Neural progenitor cell (in vitro differentiated cells): ENCODE data around the gene SLC17A9. TPM values are rescaled to one million over a fixed set of nuclear protein-coding genes. Genes with fewer than 3 reads are reported as not detected.

Experiments
- DNase-seq: peaks from one replicate; pipeline ENCODE4 v3.0.0-alpha.2; 2016; ENCODE audit warnings: low spot score
- H2AFZ ChIP-seq: fragments of 200-600 bp; sonication (generic); replicated peaks from 2 replicates; pipeline ENCODE4 v1.6.1; 2016; ENCODE audit warnings: antibody characterized with exemption
- H3F3A ChIP-seq: fragments of 200-600 bp; sonication (generic); 2 replicates; pipeline ENCODE4 v1.6.1; 2016; ENCODE audit warnings: antibody characterized with exemption, low read depth
- H3K27ac ChIP-seq: fragments of 200-600 bp; sonication (generic); 2 replicates; pipeline ENCODE4 v1.5.1; 2016; ENCODE audit warnings: mild to moderate bottlenecking
- H3K27me3 ChIP-seq: fragments of 200-600 bp; sonication (generic); 2 replicates; pipeline ENCODE4 v1.6.1; 2016; ENCODE audit warnings: mild to moderate bottlenecking, moderate library complexity
- H3K36me3 ChIP-seq: fragments of 200-600 bp; sonication (generic); 2 replicates; pipeline ENCODE4 v1.5.1; 2016
- H3K4me1 ChIP-seq: fragments of 200-600 bp; sonication (generic); 2 replicates; pipeline ENCODE4 v1.6.1; 2016; ENCODE audit warnings: mixed run types
- H3K4me2 ChIP-seq: fragments of 200-600 bp; sonication (generic); 2 replicates; pipeline ENCODE4 v1.6.1; 2016
- H3K4me3 ChIP-seq: fragments of 200-600 bp; sonication (generic); 2 replicates; pipeline ENCODE4 v1.5.1; 2016
- H3K79me2 ChIP-seq: fragments of 200-600 bp; sonication (generic); 2 replicates; pipeline ENCODE4 v1.6.1; 2016; ENCODE audit warnings: low read depth
- H3K9ac ChIP-seq: fragments of 200-600 bp; sonication (generic); 2 replicates; pipeline ENCODE4 v1.6.1; 2016
- H3K9me3 ChIP-seq: fragments of 200-600 bp; sonication (generic); 2 replicates; pipeline ENCODE4 v1.5.1; 2016; ENCODE audit warnings: low read depth
- H4K20me1 ChIP-seq: fragments of 200-600 bp; sonication (generic); 2 replicates; pipeline ENCODE4 v1.6.1; 2016; ENCODE audit warnings: low read depth
- H3K27ac Mint-ChIP-seq: 3 replicates; pipeline ENCODE4 v1.8.0; 2021; ENCODE audit warnings: mixed read lengths
- H3K27me3 Mint-ChIP-seq: 2 replicates; pipeline ENCODE4 v1.8.0; 2022; ENCODE audit warnings: low read depth, mild to moderate bottlenecking, inconsistent platforms, moderate library complexity, mixed read lengths; ENCODE audit not compliant: insufficient read depth
- H3K36me3 Mint-ChIP-seq: 3 replicates; pipeline ENCODE4 v1.8.0; 2021; ENCODE audit warnings: mixed read lengths
- H3K4me1 Mint-ChIP-seq: 3 replicates; pipeline ENCODE4 v1.8.0; 2021; ENCODE audit warnings: mixed read lengths
- H3K4me3 Mint-ChIP-seq: 3 replicates; pipeline ENCODE4 v1.8.0; 2021; ENCODE audit warnings: mild to moderate bottlenecking, moderate library complexity, mixed read lengths
- H3K9me3 Mint-ChIP-seq: 3 replicates; pipeline ENCODE4 v1.8.0; 2020; ENCODE audit warnings: mixed read lengths
- CTCF ChIP-seq: fragments of 200-600 bp; sonication (generic); IDR thresholded peaks from 2 replicates; pipeline ENCODE4 v1.5.1; 2017; ENCODE audit warnings: antibody characterized with exemption, mild to moderate bottlenecking
- EZH2 ChIP-seq: fragments of 200-600 bp; sonication (generic); IDR thresholded peaks from 2 replicates; pipeline ENCODE4 v1.6.1; 2017; ENCODE audit warnings: antibody characterized with exemption, mild to moderate bottlenecking, moderate library complexity
- EZH2phosphoT487 ChIP-seq: fragments of 200-600 bp; sonication (generic); IDR thresholded peaks from 2 replicates; pipeline ENCODE4 v1.6.1; 2017; ENCODE audit warnings: antibody characterized with exemption
- total RNA-seq: library from RNA; depleted of rRNA; stranded (reverse); fragments of >200 nt; gene quantifications from 2 replicates; pipeline ENCODE4 v1.2.3, GENCODE V29; 2015; ENCODE audit warnings: low replicate concordance

SLC17A9 gene
- total RNA-seq, 1 donor from 2014 or later = 0.17 TPM

DNA sequence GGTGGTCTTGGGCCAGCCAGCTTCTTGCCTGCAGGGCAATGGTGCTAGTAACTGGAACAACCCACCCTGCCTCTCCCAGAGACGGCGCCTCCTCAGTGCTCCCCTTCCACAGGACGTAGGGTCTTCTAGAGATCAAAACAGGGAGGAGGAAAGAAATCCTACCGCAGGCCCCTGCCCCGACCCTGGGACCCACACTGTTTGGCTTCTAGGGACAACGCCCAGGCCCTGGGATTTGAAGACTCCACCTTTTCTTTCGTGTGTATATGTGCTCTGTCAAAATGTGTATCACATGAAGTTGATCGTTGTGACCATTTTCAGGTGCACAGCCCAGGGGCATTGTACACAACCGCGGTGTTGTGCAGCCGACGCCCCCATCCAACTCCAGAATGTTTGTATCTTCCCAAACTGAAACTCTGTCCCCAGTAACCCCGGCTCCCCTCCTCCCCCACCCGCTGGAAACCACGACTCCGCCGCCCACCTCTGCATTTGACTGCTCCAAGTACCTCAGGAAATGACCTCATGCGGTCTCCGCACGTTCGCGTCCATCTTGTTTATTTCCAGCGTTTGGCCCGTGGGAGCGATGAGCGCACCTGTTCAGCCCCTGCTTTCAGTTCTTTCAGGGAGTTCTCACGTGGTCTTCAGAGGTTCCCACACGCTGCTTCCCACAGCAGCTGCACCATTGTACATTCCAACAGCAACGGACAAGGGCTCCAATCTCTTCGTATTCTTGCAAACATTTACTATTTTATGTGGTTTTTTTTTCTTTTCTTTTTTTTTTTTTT is 57.7 kb downstream of the SLC17A9 start:
- Histone ChIP-seq H3K36me3 (no peaks in the 10 kb centered on the region), H3K4me2 (no peak overlapping the region), H3K9ac (no peak overlapping the region), H3K79me2 (no peaks in the 10 kb centered on the region), H3F3A (peaks cover 30% of the 10 kb centered on the region), H3K27ac (no peak overlapping the region), H3K4me1 (peaks cover 21% of the 10 kb centered on the region), H2AFZ (no peak overlapping the region), H3K4me3 (no peak overlapping the region), H3K9me3 (peaks cover 5% of the 10 kb centered on the region), H3K27me3 (peaks cover 92% of the 10 kb centered on the region), H4K20me1 (peaks cover 33% of the 10 kb centered on the region)
- Mint-ChIP-seq H3K27ac (no peak overlapping the region), H3K4me3 (peak overlapping the region; percentile 68), H3K27me3 (peaks cover 47% of the 10 kb centered on the region), H3K4me1 (peaks cover 23% of the 10 kb centered on the region), H3K9me3 (peaks cover 21% of the 10 kb centered on the region), H3K36me3 (peaks cover 5% of the 10 kb centered on the region)
- TF ChIP-seq EZH2phosphoT487 = no peak
- no peak for TF ChIP-seq CTCF
- no peak for TF ChIP-seq EZH2
- no peak for DNase-seq

DNA sequence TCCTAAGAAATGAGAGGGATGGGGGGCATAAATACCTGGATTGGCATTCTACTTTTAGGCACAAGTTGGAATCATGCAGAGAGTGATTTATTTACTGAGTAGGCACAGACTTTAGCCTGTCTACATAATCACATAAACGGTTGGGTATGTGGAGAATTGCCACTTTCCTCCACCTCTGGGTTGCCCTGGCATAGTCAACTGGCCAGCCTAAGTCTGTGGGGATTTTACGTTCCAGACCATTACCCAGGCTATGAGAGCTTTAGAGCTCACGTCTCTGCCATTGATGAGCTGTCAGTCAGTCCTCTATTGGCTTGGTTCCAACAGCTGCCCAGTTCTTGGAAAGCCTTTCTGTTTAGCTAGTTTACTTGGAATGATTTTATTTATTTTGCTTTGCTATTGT is 59.3 kb downstream of the SLC17A9 start:
- peaks cover 5% of the 10 kb centered on the region for H3K36me3 Mint-ChIP-seq
- H4K20me1 ChIP-seq = peaks cover 22% of the 10 kb centered on the region
- DNase-seq = no peak
- peaks cover 5% of the 10 kb centered on the region for H3K9me3 ChIP-seq
- H3K4me3 Mint-ChIP-seq = no peak overlapping the region
- TF ChIP-seq EZH2 (no peak), CTCF (no peak), EZH2phosphoT487 (no peak)
- no peak overlapping the region for H3K4me3 ChIP-seq
- no peak overlapping the region for H2AFZ ChIP-seq
- no peaks in the 10 kb centered on the region for H3K79me2 ChIP-seq
- no peak overlapping the region for H3K27ac ChIP-seq
- peaks cover 43% of the 10 kb centered on the region for H3K27me3 Mint-ChIP-seq
- no peak overlapping the region for H3K9ac ChIP-seq
- H3K4me1 Mint-ChIP-seq = peaks cover 33% of the 10 kb centered on the region
- H3F3A ChIP-seq = peaks cover 15% of the 10 kb centered on the region
- H3K36me3 ChIP-seq = no peaks in the 10 kb centered on the region
- peaks cover 76% of the 10 kb centered on the region for H3K27me3 ChIP-seq
- peaks cover 26% of the 10 kb centered on the region for H3K4me1 ChIP-seq
- no peak overlapping the region for H3K4me2 ChIP-seq
- H3K27ac Mint-ChIP-seq = no peak overlapping the region
- H3K9me3 Mint-ChIP-seq = peaks cover 21% of the 10 kb centered on the region

DNA sequence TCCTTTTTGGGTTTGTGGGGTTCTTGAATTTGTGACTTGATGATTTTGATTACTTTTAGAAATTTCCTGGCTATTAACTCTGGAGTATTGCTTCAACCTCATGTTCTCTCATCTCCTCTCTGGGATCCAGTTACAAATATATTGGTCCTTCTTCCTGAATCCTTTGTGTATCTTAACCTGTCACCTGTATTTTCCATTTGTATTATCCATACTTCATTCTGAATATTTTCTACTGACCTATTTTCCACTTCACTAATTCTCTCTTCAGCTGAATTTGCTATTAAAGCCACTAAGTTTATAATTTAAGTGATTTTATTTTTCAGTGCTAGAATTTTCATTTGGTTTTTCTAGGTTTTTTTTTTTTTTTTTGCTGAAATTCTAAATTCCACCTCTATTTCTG is 60.7 kb downstream of the SLC17A9 start:
- no peak overlapping the region for H3K4me3 Mint-ChIP-seq
- Histone ChIP-seq H3K4me2 (no peak overlapping the region), H3K9me3 (peaks cover 5% of the 10 kb centered on the region), H3K9ac (no peak overlapping the region), H3F3A (peaks cover 15% of the 10 kb centered on the region), H2AFZ (no peak overlapping the region), H3K4me1 (peaks cover 17% of the 10 kb centered on the region), H3K27ac (no peak overlapping the region), H3K4me3 (no peak overlapping the region), H3K79me2 (no peaks in the 10 kb centered on the region), H4K20me1 (peaks cover 8% of the 10 kb centered on the region), H3K27me3 (peaks cover 62% of the 10 kb centered on the region), H3K36me3 (no peaks in the 10 kb centered on the region)
- no peak overlapping the region for H3K27ac Mint-ChIP-seq
- peaks cover 33% of the 10 kb centered on the region for H3K4me1 Mint-ChIP-seq
- peaks cover 42% of the 10 kb centered on the region for H3K27me3 Mint-ChIP-seq
- peaks cover 5% of the 10 kb centered on the region for H3K36me3 Mint-ChIP-seq
- no peak for TF ChIP-seq EZH2phosphoT487
- no peak for TF ChIP-seq EZH2
- no peak for TF ChIP-seq CTCF
- peaks cover 21% of the 10 kb centered on the region for H3K9me3 Mint-ChIP-seq
- DNase-seq = no peak
